ENCODE data around the gene C10orf62.

DNA sequence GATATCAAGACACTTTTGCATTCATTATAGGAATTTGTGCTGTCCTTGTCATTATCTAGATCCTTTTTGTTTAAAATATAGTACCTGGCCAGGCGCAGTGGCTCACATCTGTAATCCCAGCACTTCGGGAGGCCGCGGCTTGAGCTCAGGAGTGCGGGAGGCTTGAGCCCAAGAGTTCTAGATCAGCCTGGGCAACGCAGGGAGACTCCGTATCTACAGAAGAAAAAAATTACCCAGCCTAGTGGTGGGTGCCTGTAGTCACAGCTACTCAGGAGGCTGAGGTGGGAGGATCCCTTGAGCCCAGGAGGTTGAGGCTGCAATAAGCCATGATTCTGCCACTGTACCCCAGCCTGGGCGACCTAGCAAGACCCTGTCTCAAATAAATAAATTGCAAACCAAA lies 44.4 kb downstream of the C10orf62 start:
- TF ChIP-seq, protein P1, sequence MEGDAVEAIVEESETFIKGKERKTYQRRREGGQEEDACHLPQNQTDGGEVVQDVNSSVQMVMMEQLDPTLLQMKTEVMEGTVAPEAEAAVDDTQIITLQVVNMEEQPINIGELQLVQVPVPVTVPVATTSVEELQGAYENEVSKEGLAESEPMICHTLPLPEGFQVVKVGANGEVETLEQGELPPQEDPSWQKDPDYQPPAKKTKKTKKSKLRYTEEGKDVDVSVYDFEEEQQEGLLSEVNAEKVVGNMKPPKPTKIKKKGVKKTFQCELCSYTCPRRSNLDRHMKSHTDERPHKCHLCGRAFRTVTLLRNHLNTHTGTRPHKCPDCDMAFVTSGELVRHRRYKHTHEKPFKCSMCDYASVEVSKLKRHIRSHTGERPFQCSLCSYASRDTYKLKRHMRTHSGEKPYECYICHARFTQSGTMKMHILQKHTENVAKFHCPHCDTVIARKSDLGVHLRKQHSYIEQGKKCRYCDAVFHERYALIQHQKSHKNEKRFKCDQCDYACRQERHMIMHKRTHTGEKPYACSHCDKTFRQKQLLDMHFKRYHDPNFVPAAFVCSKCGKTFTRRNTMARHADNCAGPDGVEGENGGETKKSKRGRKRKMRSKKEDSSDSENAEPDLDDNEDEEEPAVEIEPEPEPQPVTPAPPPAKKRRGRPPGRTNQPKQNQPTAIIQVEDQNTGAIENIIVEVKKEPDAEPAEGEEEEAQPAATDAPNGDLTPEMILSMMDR (IDR thresholded peaks at IDR 0.05) = no peak; the same call in 1 of the 2 replicates
- TF ChIP-seq POLR2AphosphoS5 (IDR thresholded peaks at IDR 0.05; ENCODE audit: low read depth, low read length) = no peak
- TF ChIP-seq, protein P2, sequence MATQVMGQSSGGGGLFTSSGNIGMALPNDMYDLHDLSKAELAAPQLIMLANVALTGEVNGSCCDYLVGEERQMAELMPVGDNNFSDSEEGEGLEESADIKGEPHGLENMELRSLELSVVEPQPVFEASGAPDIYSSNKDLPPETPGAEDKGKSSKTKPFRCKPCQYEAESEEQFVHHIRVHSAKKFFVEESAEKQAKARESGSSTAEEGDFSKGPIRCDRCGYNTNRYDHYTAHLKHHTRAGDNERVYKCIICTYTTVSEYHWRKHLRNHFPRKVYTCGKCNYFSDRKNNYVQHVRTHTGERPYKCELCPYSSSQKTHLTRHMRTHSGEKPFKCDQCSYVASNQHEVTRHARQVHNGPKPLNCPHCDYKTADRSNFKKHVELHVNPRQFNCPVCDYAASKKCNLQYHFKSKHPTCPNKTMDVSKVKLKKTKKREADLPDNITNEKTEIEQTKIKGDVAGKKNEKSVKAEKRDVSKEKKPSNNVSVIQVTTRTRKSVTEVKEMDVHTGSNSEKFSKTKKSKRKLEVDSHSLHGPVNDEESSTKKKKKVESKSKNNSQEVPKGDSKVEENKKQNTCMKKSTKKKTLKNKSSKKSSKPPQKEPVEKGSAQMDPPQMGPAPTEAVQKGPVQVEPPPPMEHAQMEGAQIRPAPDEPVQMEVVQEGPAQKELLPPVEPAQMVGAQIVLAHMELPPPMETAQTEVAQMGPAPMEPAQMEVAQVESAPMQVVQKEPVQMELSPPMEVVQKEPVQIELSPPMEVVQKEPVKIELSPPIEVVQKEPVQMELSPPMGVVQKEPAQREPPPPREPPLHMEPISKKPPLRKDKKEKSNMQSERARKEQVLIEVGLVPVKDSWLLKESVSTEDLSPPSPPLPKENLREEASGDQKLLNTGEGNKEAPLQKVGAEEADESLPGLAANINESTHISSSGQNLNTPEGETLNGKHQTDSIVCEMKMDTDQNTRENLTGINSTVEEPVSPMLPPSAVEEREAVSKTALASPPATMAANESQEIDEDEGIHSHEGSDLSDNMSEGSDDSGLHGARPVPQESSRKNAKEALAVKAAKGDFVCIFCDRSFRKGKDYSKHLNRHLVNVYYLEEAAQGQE (IDR thresholded peaks at IDR 0.05; ENCODE audit: insufficient read depth in 1 of 2, low read depth in 2 of 2, low read length in 1 of 2) = no peak
